Thymus (tissue), 11 donors: Measurements from ENCODE around the gene IL1RAP. TPM values are rescaled to one million over a fixed set of nuclear protein-coding genes. Genes with fewer than 3 reads are reported as not detected.

ENCODE experiments used
- DNase-seq, 9 donors: peaks; one replicate each; pipeline ENCODE4 v3.0.0-alpha.2; 2013; ENCODE audit warnings: low spot score in 9 of 9, low read depth in 6 of 9, missing footprints in 1 of 9
- H3K27ac ChIP-seq, 2 donors: one replicate each; pipeline ENCODE4 v1.5.1; 2013; ENCODE audit warnings: control low read depth in 1 of 2, low read depth in 1 of 2, low read length in 1 of 2, mild to moderate bottlenecking in 1 of 2, moderate library complexity in 1 of 2
- H3K27me3 ChIP-seq, 2 donors: one replicate each; pipeline ENCODE4 v1.5.1; 2013; ENCODE audit warnings: low read length in 1 of 2; ENCODE audit not compliant: control insufficient read depth in 2 of 2, insufficient read depth in 1 of 2
- H3K36me3 ChIP-seq, 2 donors: one replicate each; pipeline ENCODE4 v1.5.1; 2013; ENCODE audit warnings: low read length in 1 of 2, mild to moderate bottlenecking in 1 of 2, moderate library complexity in 1 of 2; ENCODE audit not compliant: control insufficient read depth in 2 of 2, insufficient read depth in 2 of 2
- H3K4me1 ChIP-seq, 2 donors: one replicate each; pipeline ENCODE4 v1.5.1; 2013; ENCODE audit warnings: low read length in 2 of 2; ENCODE audit not compliant: control insufficient read depth in 2 of 2, insufficient read depth in 2 of 2
- H3K4me3 ChIP-seq, 2 donors: one replicate each; pipeline ENCODE4 v1.5.1; 2013; ENCODE audit warnings: low read length in 2 of 2, control low read depth in 1 of 2, mild to moderate bottlenecking in 1 of 2
- H3K9me3 ChIP-seq, 2 donors: one replicate each; pipeline ENCODE4 v1.5.1; 2013; ENCODE audit warnings: low read length in 1 of 2, mild to moderate bottlenecking in 1 of 2; ENCODE audit not compliant: control insufficient read depth in 2 of 2, insufficient read depth in 1 of 2
- WGBS: extraction: QIAGEN DNeasy Blood & Tissue Kit; methylation state at CpG from one replicate; pipeline ENCODE4 v1.1.7; 2013; 5-methylcytosine and 5-hydroxymethylcytosine counted together
- polyA plus RNA-seq: library from polyadenylated mRNA; stranded (reverse); fragments of 200-250 nt; gene quantifications from one replicate; pipeline ENCODE4 v1.2.3, GENCODE V29; 2013
- total RNA-seq: library from RNA; stranded (reverse); fragments of 120-200 nt; gene quantifications from one replicate; pipeline ENCODE4 v1.2.4, GENCODE V29; 2013
- donor health status: healthy.

Gene IL1RAP
- total and polyA plus RNA-seq, 2 donors = 5.7 to 6.8 TPM

DNA sequence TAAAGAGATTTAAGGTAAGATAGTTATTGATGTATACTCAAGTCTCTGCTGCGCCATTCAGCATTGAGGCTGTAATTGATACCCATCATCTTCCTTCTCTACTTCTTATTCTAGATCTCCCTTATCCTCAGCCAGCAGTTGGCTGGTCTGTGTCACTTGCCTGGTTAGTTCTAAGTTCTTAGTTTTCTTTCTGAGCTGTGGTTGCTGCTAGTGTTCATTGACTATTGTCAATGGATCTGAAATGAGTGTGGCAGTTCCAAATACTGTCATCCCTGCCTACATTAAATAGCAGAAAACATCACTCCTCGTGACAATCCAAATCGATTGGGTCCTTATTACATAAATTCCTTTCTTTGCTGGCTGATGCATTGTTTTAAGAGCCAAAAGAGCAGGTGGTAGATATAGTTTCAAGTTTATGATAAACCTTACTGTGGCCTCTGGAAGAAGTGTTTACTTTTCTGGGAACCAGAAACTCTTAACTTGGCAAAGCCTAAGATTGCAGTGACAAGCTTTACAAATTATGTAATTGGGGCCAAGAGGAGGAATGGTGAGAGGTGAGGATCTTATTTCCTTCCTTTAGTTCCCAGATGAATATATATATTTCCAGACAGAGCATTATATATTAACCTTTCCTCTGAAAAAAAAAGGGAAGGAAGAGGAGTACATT lies 180.6 kb downstream of the IL1RAP start:
- no peak for DNase-seq
- Histone ChIP-seq H3K36me3 (no peaks in the 10 kb centered on the region), H3K27me3 (no peaks in the 10 kb centered on the region), H3K4me1 (no peaks in the 10 kb centered on the region), H3K9me3 (no peaks in the 10 kb centered on the region), H3K4me3 (no peak overlapping the region), H3K27ac (no peak overlapping the region)
- 90% methylated on average over 3 of the region's 3 CpGs for WGBS

GRCh38 chr3:190695225-190695624 lies 181.3 kb downstream of the IL1RAP start:
- Histone ChIP-seq H3K4me1 (no peaks in the 10 kb centered on the region), H3K4me3 (no peak overlapping the region), H3K36me3 (no peaks in the 10 kb centered on the region), H3K27ac (no peak overlapping the region), H3K9me3 (no peaks in the 10 kb centered on the region), H3K27me3 (no peaks in the 10 kb centered on the region)
- DNase-seq = no peak
- WGBS = 95% methylated on average over 1 of the region's 1 CpG

DNA sequence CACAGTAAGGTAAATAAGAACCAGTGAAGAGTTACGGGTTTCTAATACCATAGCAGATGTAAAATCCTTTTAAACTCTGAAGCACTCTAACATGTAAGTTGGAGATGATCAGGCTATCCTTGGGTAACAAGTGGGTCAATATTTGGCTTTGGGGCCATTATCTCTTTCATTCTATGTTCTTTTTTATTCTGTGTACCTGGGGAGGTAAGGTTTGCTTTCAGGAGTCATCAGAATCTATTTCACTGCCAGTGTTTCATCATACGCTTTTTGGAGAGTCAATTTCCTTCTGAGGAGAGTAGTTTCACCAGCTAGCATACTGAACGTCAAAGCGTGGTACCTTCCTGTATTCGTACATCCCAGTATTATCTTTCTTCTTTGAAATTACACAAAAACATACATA lies 182.1 kb downstream of the IL1RAP start:
- Histone ChIP-seq H3K4me1 (no peaks in the 10 kb centered on the region), H3K27ac (no peak overlapping the region), H3K9me3 (no peaks in the 10 kb centered on the region), H3K27me3 (no peaks in the 10 kb centered on the region), H3K4me3 (no peak overlapping the region), H3K36me3 (no peaks in the 10 kb centered on the region)
- no peak for DNase-seq
- 95% methylated on average over 5 of the region's 5 CpGs for WGBS

DNA sequence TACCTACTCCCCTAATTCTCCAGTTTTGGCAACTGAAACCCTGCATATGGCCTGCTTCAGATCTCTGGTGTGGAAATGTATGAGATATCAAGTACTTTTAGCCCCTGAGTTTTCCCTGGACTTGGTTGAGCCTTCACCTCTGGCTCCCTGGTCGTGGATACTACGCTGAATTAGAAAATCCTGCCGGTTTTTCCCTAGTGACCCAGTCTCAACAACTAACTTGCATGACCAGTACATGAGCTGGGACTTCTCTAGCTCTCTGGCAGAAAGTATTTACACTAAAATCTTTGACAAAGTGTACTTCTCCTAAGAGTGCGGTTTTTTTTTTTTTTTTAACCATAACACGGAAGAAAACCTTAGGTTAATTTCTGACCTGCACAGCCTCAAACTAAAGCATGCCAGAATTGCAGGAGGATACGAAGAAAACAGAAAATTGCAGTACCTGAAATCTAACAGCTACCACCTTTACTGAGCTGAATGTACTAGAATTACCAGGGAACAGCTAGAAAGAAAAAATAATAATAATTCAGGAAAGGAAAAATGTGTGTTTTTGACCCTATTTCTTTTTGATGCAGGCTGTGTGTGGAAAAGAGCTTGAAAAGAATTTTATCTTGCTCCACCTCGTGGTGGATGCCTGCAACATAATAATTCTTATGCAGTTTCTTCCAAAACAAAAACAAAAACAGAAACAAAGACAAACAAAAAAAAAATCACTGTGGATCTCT lies 183.1 kb downstream of the IL1RAP start:
- 55% methylated on average over 7 of the region's 7 CpGs for WGBS
- H3K36me3 ChIP-seq = no peaks in the 10 kb centered on the region
- H3K4me1 ChIP-seq = no peaks in the 10 kb centered on the region
- no peaks in the 10 kb centered on the region for H3K9me3 ChIP-seq
- no peak overlapping the region for H3K4me3 ChIP-seq
- H3K27ac ChIP-seq = no peak overlapping the region
- H3K27me3 ChIP-seq = no peaks in the 10 kb centered on the region
- peak in 3 of 9 donors; percentile 4 to 43 (median 17) for DNase-seq

- no peaks in the 10 kb centered on the region for H3K27me3 ChIP-seq
- no peaks in the 10 kb centered on the region for H3K36me3 ChIP-seq
- H3K4me3 ChIP-seq = no peak overlapping the region
- H3K27ac ChIP-seq = no peak overlapping the region
- no peak for DNase-seq
- no peaks in the 10 kb centered on the region for H3K4me1 ChIP-seq
- H3K9me3 ChIP-seq = no peaks in the 10 kb centered on the region
Observed at GRCh38 chr3:190697502-190697830, 183.6 kb downstream of the IL1RAP start.

DNA sequence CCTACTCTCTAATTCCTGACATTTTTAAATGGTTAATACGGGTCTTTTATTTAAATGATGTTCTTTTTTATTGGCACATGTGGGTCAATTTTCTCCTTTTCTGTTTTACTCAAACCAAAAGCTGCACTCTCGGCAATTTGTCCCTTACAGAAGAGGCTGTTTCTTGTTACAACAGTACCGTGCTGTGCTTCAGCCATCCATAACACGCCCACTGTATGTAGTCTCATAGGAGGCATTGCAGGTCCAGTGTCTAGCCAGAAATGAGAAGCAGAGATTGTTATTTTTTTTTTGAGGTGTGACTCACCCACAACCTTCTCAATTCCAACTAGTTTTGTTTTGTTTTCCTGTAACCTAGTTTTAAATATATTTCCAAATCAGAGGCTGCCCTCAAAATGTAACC lies 184.0 kb downstream of the IL1RAP start:
- H3K27me3 ChIP-seq = no peaks in the 10 kb centered on the region
- WGBS = 92% methylated on average over 4 of the region's 4 CpGs
- H3K9me3 ChIP-seq = no peaks in the 10 kb centered on the region
- no peak overlapping the region for H3K27ac ChIP-seq
- DNase-seq = no peak
- no peaks in the 10 kb centered on the region for H3K36me3 ChIP-seq
- no peaks in the 10 kb centered on the region for H3K4me1 ChIP-seq
- H3K4me3 ChIP-seq = no peak overlapping the region

- Histone ChIP-seq H3K36me3 (no peaks in the 10 kb centered on the region), H3K9me3 (no peaks in the 10 kb centered on the region), H3K27me3 (no peaks in the 10 kb centered on the region), H3K27ac (no peak overlapping the region), H3K4me3 (no peak overlapping the region), H3K4me1 (no peaks in the 10 kb centered on the region)
- no peak for DNase-seq
- WGBS = 81% methylated on average over 2 of the region's 2 CpGs
Observed at GRCh38 chr3:190699776-190700175, 185.9 kb downstream of the IL1RAP start.

GRCh38 chr3:190701096-190701532 lies 187.2 kb downstream of the IL1RAP start:
- WGBS = 63% methylated on average over 4 of the region's 4 CpGs
- Histone ChIP-seq H3K4me3 (no peak overlapping the region), H3K27me3 (no peaks in the 10 kb centered on the region), H3K27ac (no peak overlapping the region), H3K36me3 (no peaks in the 10 kb centered on the region), H3K9me3 (no peaks in the 10 kb centered on the region), H3K4me1 (no peaks in the 10 kb centered on the region)
- DNase-seq = peak in 1 of 9 donors; percentile 15

DNA sequence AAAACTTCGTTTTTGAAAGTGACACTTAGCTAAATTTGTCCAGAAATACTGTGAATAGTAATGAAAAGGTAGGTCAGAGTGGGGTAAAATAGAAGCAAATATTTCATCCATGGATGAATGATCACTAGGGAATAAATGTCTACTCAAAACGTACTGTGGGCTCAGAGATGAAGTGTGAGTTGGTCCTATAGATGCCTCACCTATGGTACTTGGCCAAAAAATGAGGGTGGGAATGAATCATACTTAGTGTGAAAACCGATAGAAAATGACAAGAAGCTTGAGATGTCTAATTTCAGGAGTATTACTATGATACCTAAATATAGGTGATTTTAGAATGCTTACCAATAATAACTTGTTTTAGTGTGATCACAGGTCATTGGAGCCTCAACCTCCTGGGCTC lies 192.7 kb downstream of the IL1RAP start:
- DNase-seq = no peak
- WGBS = 83% methylated on average over 3 of the region's 3 CpGs
- no peaks in the 10 kb centered on the region for H3K27me3 ChIP-seq
- no peak overlapping the region for H3K4me3 ChIP-seq
- no peaks in the 10 kb centered on the region for H3K36me3 ChIP-seq
- no peak overlapping the region for H3K27ac ChIP-seq
- H3K4me1 ChIP-seq = no peaks in the 10 kb centered on the region
- no peaks in the 10 kb centered on the region for H3K9me3 ChIP-seq
